GM23248 (cell line): ENCODE measurements around the gene CNNM4. TPM values are rescaled to one million over a fixed set of nuclear protein-coding genes. Genes with fewer than 3 reads are reported as not detected.

Experiments
- DNase-seq: peaks from one replicate; pipeline ENCODE4 v3.0.0-alpha.2; 2015
- H2AFZ ChIP-seq: fragments of 200-600 bp; sonication (generic); 2 replicates; pipeline ENCODE4 v1.6.1; 2016; ENCODE audit warnings: antibody characterized with exemption
- H3F3A ChIP-seq: fragments of 200-600 bp; sonication (generic); 2 replicates; pipeline ENCODE4 v1.6.1; 2016; ENCODE audit warnings: mild to moderate bottlenecking, antibody characterized with exemption, mixed run types; ENCODE audit not compliant: insufficient read depth
- H3K27ac ChIP-seq: fragments of 200-600 bp; sonication (generic); 2 replicates; pipeline ENCODE4 v1.5.1; 2016; ENCODE audit warnings: mild to moderate bottlenecking
- H3K27me3 ChIP-seq: fragments of 200-600 bp; sonication (generic); replicated peaks from 2 replicates; pipeline ENCODE4 v1.6.1; 2016; ENCODE audit warnings: mild to moderate bottlenecking; ENCODE audit not compliant: insufficient read depth
- H3K36me3 ChIP-seq: fragments of 200-600 bp; sonication (generic); 2 replicates; pipeline ENCODE4 v1.6.1; 2016; ENCODE audit warnings: low read depth, mild to moderate bottlenecking
- H3K4me1 ChIP-seq: fragments of 200-600 bp; sonication (generic); 2 replicates; pipeline ENCODE4 v1.6.1; 2016; ENCODE audit warnings: mild to moderate bottlenecking; ENCODE audit not compliant: insufficient read depth
- H3K4me2 ChIP-seq: fragments of 200-600 bp; sonication (generic); one replicate; pipeline ENCODE4 v1.6.1; 2016; ENCODE audit warnings: mild to moderate bottlenecking; ENCODE audit not compliant: unreplicated experiment
- H3K4me3 ChIP-seq: fragments of 200-600 bp; sonication (generic); 2 replicates; pipeline ENCODE4 v1.5.1; 2016; ENCODE audit warnings: mild to moderate bottlenecking
- H3K79me2 ChIP-seq: fragments of 200-600 bp; sonication (generic); 2 replicates; pipeline ENCODE4 v1.6.1; 2016; ENCODE audit warnings: mild to moderate bottlenecking; ENCODE audit not compliant: insufficient read depth
- H3K9ac ChIP-seq: fragments of 200-600 bp; sonication (generic); 2 replicates; pipeline ENCODE4 v1.6.1; 2016; ENCODE audit warnings: mild to moderate bottlenecking
- H3K9me2 ChIP-seq: fragments of 200-600 bp; sonication (generic); 2 replicates; pipeline ENCODE4 v1.6.1; 2016; ENCODE audit warnings: mixed run types, mild to moderate bottlenecking, moderate library complexity; ENCODE audit not compliant: insufficient read depth
- H3K9me3 ChIP-seq: fragments of 200-600 bp; sonication (generic); one replicate; pipeline ENCODE4 v1.6.1; 2017; ENCODE audit warnings: low read depth
- H4K20me1 ChIP-seq: fragments of 200-600 bp; sonication (generic); 2 replicates; pipeline ENCODE4 v1.6.0; 2016; ENCODE audit not compliant: insufficient read depth
- EZH2 ChIP-seq: fragments of 200-600 bp; sonication (generic); IDR thresholded peaks from 2 replicates; pipeline ENCODE4 v1.6.1; 2018; ENCODE audit warnings: antibody characterized with exemption, mild to moderate bottlenecking; ENCODE audit not compliant: insufficient read depth, poor library complexity, severe bottlenecking
- EZH2phosphoT487 ChIP-seq: fragments of 200-600 bp; sonication (generic); IDR thresholded peaks from 2 replicates; pipeline ENCODE4 v1.6.1; 2018; ENCODE audit warnings: antibody characterized with exemption, moderate library complexity, mild to moderate bottlenecking, low read depth; ENCODE audit not compliant: insufficient read depth
- WGBS, 2 experiments: methylation state at CpG; one replicate each; pipeline ENCODE4 v1.1.6; 2015 to 2017; ENCODE audit warnings: low lambda C conversion rate in 2 of 2, low coverage in 1 of 2; ENCODE audit errors: missing lambda C conversion rate in 2 of 2; 5-methylcytosine and 5-hydroxymethylcytosine counted together
- in situ Hi-C: fragments of 300-500 bp; cut with MboI; formaldehyde crosslinking; loops from 2 replicates; pipeline ENCODE4 v1.15.0; 2020
- polyA plus RNA-seq: library from polyadenylated mRNA; unstranded; fragments of >200 nt; fragmentation: Nextera tagmentation; extraction: Ambion mirVana; gene quantifications from 2 replicates; pipeline ENCODE4 v1.2.1, GENCODE V29; 2016
- total RNA-seq: library from RNA; depleted of rRNA; stranded (reverse); fragments of >200 nt; shearing (Covaris generic); gene quantifications from 2 replicates; pipeline ENCODE4 v1.2.3, GENCODE V29; 2014

The CNNM4 gene
- total and polyA plus RNA-seq, 2 experiments from 2014 or later, result 2.8 to 4.8 TPM

DNA sequence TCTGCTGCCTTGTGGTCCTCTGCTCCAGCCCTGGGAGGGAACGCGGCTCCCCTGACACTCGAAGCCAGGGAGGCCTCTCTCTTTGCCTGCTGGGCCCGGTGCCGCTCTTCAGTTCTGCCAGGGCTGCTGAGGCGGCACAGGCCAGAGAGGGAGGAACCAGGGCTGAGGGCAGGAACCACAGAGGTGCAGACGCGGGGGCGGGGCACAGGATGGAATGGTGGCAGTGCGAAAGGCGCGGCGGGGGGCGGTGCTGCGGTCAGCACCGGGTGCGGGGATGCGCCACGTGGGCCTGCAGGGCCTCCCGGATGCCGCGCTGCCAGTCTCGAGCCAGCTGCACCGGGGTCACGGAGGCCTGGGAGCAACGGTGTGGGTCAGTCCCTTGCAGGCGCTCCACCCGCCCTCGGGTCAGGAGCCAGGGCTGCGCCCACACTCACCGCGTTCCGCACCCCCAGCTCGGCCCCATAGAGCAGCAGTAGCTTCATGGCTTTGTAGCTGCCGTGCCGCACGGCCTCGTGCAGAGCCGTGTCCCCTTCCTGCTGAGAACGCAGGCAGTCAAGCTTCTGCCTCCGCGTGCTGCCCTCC, 78.7 kb downstream of the CNNM4 start:
- Histone ChIP-seq H3K4me3 (no peak overlapping the region), H3F3A (no peaks in the 10 kb centered on the region), H2AFZ (no peak overlapping the region), H3K9ac (no peak overlapping the region), H3K79me2 (no peaks in the 10 kb centered on the region), H3K27me3 (no peaks in the 10 kb centered on the region), H3K27ac (no peak overlapping the region), H3K9me2 (no peaks in the 10 kb centered on the region), H4K20me1 (no peaks in the 10 kb centered on the region), H3K4me2 (no peak overlapping the region), H3K4me1 (no peaks in the 10 kb centered on the region), H3K9me3 (no peaks in the 10 kb centered on the region), H3K36me3 (no peaks in the 10 kb centered on the region)
- no peak for TF ChIP-seq EZH2
- no peak for TF ChIP-seq EZH2phosphoT487
- 34% methylated on average over 30 to 42 of the region's 42 CpGs for WGBS, 2 experiments
- DNase-seq, result no peak
- in situ Hi-C loops, result no loop called here

DNA sequence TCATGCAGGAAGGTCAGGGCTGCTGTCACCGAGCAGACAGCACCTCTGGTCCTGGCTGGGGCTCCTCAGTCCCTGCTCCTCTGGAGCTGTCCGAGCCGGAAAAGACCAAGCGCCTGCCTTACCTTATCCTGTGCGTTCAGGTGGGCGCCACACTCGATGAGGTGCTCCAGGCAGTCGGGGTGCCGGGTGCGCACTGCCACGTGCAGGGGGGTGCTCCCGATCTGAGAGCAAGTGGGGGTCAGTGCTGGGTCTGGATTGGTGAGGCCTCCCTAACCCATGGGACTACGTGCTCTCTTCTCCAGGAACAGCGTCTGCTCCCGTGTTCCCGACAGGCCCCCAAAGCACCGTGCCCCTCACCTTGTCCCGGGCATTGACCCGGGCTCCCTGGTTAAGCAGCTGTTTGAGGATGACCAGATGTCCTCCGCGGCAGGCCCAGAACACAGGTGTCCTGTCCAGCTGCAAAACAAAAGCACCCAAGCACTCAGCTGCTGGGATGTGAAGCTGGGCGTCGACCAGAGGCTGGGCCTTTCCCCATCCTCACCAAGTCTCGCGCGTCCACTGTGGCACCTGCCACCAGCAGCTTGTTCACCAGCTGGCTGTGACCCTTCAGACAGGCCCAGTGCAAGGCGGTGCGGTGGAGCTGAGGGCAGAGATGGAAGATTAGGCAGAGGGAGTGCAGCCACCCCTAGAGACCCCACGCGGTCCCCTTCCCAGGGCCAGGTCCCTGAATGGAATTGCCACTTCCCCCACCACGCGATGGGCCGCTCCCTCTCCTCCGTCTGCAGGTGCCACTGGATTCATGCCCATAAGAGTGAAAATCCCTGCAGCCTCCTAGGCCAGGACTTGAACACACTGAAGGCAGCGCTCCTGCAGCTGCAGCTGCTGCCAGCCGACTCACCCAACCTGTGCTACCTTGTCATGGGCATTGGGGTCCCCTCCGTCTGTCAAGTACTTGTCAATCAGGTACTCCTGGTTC, 79.5 kb downstream of the CNNM4 start:
- Histone ChIP-seq H3K4me1 (no peaks in the 10 kb centered on the region), H2AFZ (no peak overlapping the region), H3K36me3 (no peaks in the 10 kb centered on the region), H3K4me3 (no peak overlapping the region), H3K4me2 (no peak overlapping the region), H4K20me1 (no peaks in the 10 kb centered on the region), H3K9me3 (no peaks in the 10 kb centered on the region), H3K9ac (no peak overlapping the region), H3K9me2 (no peaks in the 10 kb centered on the region), H3K27me3 (no peaks in the 10 kb centered on the region), H3F3A (no peaks in the 10 kb centered on the region), H3K79me2 (no peaks in the 10 kb centered on the region), H3K27ac (no peak overlapping the region)
- whole genome bisulfite sequencing, 2 experiments, result 85 to 88% methylated on average over 35 to 37 of the region's 37 CpGs
- TF ChIP-seq EZH2, result no peak
- no peak for TF ChIP-seq EZH2phosphoT487
- no peak for DNase-seq
- in situ Hi-C loops, result no loop called here

DNA sequence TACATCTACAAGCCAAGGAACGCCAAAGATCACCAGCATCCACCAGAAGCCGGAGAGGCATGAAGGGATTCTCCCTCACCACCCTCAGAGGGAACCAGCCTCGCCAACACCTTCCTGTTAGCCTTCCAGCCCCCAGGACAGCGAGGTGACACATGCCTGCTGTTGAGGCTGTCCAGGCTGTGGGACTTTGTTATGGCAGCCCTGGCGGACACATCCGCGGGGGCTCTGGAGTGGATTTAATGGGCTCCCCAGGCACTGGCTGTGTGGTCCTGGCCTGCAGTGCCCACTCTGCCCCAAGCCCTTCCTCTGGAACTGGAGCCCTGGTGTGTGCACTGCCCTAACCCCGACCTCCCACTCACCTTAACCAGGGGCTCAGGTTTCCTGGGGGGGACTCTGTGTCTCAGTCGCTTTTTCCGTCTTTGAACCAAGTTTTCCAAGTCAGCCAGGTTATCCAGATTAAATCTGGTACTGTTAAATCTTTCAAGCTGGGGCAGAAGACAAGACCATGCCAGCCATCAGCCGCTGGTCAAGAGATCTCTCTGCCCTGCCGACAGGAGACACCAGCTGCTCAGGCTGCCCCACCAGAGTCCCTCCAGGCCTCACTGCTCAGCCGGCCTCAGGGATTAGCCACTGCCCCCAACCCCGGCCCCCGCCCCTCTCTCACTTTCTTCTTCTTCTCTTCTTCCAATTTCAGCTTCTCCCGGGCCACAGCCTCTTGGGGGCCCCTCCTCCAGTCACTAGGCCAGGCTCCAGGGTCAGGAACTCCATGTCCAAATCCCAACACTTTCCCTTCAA, 81.2 kb downstream of the CNNM4 start:
- Histone ChIP-seq H3K79me2 (no peaks in the 10 kb centered on the region), H3K36me3 (peaks cover 3% of the 10 kb centered on the region; the same call in 1 of the 2 replicates), H3K27me3 (no peaks in the 10 kb centered on the region), H3K4me2 (no peak overlapping the region), H4K20me1 (no peaks in the 10 kb centered on the region), H3K27ac (no peak overlapping the region), H2AFZ (no peak overlapping the region), H3K9ac (no peak overlapping the region), H3K4me1 (no peaks in the 10 kb centered on the region), H3K9me3 (no peaks in the 10 kb centered on the region), H3K4me3 (no peak overlapping the region), H3K9me2 (no peaks in the 10 kb centered on the region), H3F3A (no peaks in the 10 kb centered on the region)
- no peak for DNase-seq
- in situ Hi-C loops, result no loop called here
- TF ChIP-seq EZH2phosphoT487 (no peak), EZH2 (no peak)
- 76 to 81% methylated on average over 13 to 16 of the region's 16 CpGs for WGBS, 2 experiments

DNA sequence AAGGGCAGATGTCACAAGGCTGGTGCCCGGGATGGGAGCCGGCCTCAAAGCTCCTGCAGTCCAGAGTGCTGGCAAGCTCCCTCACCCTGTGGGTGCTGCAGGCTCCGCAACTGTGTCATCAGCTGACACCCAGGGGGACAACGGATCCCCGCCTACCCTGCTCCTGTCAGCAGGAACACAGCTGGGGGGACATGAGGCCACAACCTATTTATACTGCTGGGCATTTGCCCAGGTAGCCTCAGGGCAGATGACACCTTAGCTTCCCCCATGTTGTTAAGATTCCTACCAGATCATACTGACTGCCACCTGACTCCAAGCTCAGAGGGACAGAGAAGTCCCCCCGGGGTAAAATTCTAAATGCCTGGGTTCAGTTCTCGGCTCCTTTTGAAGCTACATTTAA, 81.9 kb downstream of the CNNM4 start:
- H3K4me3 ChIP-seq, result no peak overlapping the region
- H3K9me3 ChIP-seq, result no peaks in the 10 kb centered on the region
- 87 to 88% methylated on average over 6 to 7 of the region's 7 CpGs for WGBS, 2 experiments
- H3K9me2 ChIP-seq, result no peaks in the 10 kb centered on the region
- H3K27me3 ChIP-seq, result no peaks in the 10 kb centered on the region
- H3K4me1 ChIP-seq, result no peaks in the 10 kb centered on the region
- in situ Hi-C loops, result no loop called here
- DNase-seq, result no peak
- no peaks in the 10 kb centered on the region for H3K79me2 ChIP-seq
- H4K20me1 ChIP-seq, result no peaks in the 10 kb centered on the region
- H3K36me3 ChIP-seq, result peaks cover 5% of the 10 kb centered on the region; the same call in 1 of the 2 replicates
- no peak overlapping the region for H3K9ac ChIP-seq
- no peak overlapping the region for H3K27ac ChIP-seq
- no peaks in the 10 kb centered on the region for H3F3A ChIP-seq
- no peak overlapping the region for H2AFZ ChIP-seq
- no peak for TF ChIP-seq EZH2
- TF ChIP-seq EZH2phosphoT487, result no peak
- H3K4me2 ChIP-seq, result no peak overlapping the region
